Stimulated activated CD8-positive, alpha-beta memory T cell treated with anti-CD3 and anti-CD28 coated beads, Interleukin-15, amount 100 ng/mL, for 24 hours (primary cell): ENCODE data around the gene PSMA7.
"Not testable (repeated sequence)": the region's sequence is repeated elsewhere in the genome, so short reads cannot be mapped to it uniquely, and the experiment has no call there.

ENCODE experiments used
- DNase-seq: peaks from one replicate; pipeline ENCODE4 v3.0.0-alpha.2; 2020; ENCODE audit warnings: low read depth

The PSMA7 gene

GRCh38 chr20:62155428-62156253, 12.4 kb upstream of the PSMA7 start:
- DNase-seq = no peak

GRCh38 chr20:62151835-62152364, 8.7 kb upstream of the PSMA7 start:
- DNase-seq = no peak

DNA sequence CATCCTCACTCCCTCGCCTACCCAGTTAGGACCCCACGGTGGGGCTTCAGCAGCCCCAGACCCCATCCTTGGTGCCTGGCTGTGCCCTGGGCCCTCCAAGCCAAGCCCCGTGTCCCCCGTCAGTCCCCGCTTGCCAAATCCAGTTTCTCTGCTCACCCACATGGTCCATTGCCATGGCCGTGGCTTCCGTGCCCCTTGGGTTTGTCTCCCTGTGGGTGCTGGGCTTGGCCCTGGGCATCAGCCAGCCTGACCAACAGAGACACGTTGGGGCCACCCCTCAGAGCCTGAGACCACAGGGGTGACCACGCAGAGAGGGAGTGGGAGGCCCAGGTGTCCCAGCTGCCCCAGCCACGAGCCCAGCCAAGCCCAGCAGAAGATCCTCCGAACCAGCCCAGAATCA, 8.0 kb upstream of the PSMA7 start:
- no peak for DNase-seq

- no peak for DNase-seq
These were observed 7.0 kb upstream of the PSMA7 start for GRCh38 chr20:62150310-62150575.

DNA sequence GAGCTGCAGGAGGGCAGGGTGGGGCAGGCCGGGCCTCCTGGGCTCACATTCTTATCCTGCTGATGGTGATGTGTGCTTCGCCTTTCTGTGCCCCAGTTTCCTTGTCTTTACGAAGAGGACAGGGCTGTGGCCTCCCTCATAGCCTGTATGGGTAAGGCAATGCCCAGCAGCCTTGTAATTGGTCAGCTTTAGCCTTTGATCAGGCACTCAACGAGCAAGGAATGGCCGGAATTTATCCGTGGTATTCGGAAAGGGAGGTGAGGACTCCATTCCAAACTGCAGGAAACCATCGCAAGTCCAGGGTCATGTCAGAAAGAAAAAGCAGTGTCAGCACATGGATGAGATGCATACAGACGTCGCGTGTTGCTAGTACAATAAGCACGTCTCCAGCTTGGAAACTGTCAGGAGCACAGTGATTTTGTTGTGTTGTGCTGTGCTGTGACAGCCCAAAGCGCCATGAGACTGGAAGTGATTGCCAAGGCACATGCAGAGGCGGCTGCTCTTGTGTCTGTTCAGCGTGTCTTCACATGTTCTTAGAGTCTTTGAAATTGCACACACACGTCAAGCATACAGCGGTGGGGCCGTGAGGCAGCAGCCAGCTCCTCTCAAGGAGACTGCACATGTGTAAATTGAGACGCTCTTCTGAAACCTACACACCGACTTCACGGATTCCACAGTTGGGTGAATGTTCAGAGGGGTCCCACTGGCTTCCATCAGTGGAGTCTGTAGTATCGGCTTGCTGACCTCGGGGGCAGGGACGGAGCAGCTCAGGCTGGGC, 6.5 kb upstream of the PSMA7 start:
- no peak for DNase-seq

GRCh38 chr20:62148908-62149314, 5.7 kb upstream of the PSMA7 start:
- DNase-seq = no peak

DNA sequence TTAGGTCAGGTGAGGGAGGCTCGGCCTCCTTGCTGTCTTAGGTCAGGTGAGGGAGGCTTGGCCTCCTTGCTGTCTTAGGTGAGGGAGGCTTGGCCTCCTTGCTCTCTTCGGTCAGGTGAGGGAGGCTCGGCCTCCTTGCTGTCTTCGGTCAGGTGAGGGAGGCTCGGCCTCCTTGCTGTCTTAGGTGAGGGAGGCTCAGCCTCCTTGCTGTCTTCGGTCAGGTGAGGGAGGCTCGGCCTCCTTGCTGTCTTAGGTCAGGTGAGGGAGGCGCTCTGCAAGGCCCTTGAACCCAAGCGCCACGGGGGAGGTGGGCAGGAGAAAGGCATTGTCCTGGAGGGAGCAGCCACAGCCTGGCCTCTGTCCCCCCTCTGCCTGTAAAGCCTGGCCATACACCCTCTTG, 5.2 kb upstream of the PSMA7 start:
- DNase-seq = not testable (repeated sequence)

DNA sequence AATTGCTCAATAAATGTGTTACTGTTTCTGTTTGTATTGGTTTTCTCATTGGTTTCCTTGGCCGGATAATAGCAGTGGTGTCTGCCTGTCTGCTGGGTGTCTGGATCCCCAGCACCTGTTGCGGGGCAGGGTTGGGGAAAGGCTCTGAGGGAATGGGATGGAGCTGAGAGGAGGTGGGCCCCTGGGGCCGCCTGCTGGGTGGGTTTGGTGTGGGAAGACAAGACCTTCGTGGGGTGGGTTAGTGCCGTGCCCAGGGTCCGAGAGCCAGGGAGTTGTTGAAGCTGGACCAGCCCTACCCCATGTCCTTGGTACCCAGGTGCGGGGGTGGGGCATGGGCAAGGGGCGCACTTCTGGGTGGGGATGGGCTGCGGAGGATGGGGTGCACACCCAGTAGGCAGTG, 4.3 kb upstream of the PSMA7 start:
- no peak for DNase-seq

DNA sequence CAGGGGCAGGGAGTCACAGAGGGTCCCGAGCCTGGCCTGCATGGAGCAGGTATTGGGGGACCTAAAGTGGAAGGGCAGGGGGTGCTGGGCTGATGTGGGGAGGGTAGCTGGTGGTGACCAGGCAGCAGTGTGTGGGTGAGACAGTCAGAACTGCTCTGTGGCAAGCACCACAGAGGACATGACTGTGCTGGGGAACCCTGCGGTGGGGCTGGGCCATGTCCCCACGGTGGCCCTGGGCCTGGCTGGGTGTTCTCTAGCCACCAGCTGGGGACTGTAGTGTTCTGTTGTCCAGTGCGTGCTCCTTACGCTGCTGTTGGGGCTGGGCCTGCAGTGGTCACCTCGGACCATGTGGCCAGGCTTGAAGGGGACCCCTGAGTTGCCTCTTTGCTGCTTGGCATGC, 3.9 kb upstream of the PSMA7 start:
- no peak for DNase-seq

DNA sequence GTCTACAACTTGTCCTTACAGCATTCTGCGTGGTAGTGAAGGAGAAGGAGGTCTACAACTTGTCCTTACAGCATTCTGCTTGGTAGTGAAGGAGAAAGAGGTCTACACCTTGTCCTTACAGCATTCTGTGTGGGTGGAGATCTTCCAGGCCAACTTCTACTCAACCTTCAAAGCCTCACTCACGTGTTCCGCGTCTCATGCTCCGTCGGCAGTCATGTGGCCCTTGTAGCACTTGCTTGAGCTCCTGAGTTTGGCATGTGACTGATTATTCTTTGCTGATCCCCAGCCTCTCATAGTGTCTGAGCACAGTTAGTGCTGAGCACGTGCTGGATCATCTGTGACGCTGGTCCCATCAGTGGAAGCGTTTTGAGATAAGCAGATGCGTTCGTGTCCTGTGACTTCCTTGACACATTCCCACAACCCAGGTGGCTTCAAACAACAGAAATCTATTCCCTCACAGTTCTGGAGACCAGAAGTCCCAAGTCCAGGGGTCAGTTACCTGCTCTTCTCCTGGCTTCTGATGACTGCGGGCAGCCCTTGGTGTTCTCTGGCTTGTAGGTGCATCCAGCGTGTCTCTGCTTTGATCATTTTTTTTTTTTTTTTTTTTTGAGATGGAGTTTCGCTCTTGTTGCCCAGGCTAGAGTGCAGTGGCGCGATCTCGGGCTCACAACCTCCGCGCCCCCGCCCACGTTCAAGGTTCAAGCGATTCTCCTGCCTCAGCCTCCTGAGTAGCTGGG, 3.0 kb upstream of the PSMA7 start:
- DNase-seq = no peak

DNA sequence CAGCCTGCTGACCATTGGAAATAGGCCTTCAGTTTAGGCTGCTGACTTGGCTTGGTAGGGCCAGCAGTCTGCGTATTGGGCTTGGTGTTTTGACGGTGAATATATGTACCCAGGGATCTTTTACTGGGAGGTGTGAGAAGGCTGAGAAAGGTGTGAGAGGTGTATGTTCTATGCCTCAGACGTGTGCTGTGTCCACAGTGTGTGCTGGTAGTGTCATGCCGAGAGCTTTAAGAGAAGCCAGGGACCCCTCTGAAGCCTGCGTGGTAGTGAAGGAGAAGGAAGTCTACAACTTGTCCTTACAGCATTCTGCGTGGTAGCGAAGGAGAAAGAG, 2.5 kb upstream of the PSMA7 start:
- no peak for DNase-seq

GRCh38 chr20:62143957-62144825, 997 bp upstream of the PSMA7 start:
- no peak for DNase-seq

GRCh38 chr20:62142252-62143080, 728 bp downstream of the PSMA7 start:
- no peak for DNase-seq

DNA sequence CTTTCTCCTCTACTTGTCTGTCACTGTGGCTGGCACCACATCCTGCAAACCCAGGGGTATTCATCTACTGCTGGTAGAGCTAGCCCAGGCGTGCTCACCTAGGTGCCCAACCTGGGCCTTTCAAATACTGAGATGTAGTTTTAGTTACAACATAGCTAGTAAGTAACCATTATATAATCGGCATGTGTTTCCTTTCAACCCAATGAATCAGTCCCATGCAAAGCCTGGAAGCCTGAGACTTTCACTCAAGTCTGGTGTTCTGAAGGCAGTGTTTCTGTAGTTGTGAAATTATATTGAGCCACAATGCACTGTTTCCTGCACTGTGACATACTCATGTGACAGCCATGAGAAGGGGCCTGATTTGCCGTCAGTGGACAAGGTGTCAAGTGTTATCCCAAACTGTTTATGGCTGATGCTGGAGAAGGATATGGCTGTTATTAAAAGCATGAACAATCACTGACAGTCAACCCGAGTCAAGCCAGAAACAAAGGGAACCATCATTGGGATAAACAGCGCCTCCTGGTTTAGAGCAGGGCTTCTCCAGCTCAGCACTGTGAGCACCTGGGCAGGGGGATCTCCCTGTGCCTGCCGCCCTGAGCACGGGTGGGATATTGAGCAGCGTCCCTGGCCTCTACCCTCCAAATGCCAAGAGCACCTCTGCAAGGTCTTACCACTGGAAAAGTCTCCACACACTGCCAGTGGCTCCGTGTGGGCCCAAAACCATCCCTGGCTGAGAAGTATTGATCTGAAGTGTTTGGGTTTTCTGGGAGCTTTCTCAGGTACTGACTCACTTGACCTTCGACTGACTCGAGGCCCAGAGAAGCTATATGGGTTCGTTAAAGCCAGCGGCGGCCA, 1.6 kb downstream of the PSMA7 start:
- no peak for DNase-seq

GRCh38 chr20:62141043-62141396, 2.2 kb downstream of the PSMA7 start:
- no peak for DNase-seq

DNA sequence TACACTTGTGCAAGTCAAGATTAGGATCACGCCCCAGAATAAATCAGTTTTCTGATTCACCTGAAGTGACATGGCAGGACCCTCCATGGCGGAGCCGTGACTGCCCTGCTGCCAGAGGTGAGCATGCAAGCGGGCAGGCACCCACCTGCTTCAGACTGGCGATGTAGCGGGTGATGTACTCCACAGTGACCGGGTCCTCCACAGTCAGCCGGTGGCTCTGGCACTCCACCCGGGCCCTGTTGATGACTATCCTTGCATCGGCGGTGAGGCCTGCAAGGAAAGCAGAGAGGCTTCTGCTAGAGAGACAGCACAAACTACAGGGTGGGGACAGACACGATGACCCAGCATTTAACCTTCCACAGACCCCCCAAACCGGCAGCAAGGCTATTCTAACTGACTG, 3.6 kb downstream of the PSMA7 start:
- no peak for DNase-seq

GRCh38 chr20:62138912-62139311, 4.3 kb downstream of the PSMA7 start:
- DNase-seq = no peak

- DNase-seq = no peak
These were observed 5.0 kb downstream of the PSMA7 start for GRCh38 chr20:62138204-62138543.

DNA sequence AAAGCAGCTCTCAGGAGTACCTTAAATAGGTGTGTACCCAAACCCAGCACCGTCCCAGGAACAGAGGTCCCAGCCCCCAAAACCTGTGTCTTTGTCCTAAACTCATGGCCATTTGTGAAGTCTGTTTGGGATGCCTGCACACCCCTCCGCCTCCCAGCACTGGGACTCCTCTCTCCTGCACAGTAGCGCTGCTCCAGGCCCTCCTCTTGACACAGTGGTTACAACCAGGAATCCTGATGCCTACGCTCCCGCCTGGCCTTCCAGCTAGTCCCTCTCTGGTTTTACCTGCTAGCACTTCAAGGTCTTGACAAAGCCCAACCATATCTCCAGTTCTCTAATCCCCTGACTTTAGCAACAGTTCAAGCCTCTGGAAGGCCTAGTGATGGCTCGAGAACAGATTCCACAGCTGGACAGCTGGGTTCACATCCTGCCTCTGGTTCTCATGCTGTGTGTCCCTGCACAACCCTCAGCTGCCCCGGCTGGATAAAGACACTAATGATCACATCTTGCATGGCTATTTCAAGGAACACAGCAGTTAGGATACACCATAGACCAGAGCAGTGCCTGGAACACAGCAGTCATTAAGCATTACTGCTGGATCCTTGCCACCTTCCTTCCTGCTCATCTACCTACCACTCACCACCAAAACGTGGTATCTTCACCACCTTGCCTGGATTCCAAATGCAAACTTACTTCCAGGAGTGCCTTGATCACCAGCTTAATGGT, 5.6 kb downstream of the PSMA7 start:
- DNase-seq = no peak

DNA sequence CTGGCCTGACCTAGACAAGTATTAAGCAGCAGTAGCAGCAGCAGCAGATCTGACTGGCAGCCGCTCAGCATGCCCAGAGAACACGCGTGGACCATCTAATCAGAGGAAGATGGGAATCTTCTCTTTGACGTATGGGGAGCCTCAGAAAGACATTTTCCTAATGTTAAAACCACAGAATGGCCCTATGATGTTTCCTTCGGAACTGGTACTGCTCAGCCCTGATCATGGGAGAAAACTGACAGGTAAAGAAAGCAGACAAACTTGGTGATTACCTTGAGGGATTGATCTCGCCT, 6.2 kb downstream of the PSMA7 start:
- DNase-seq = no peak
